K562 (cell line): ENCODE measurements around the gene OSM. TPM values are rescaled to one million over a fixed set of nuclear protein-coding genes. Genes with fewer than 3 reads are reported as not detected.

ENCODE experiments used
- ATAC-seq: fragments of 200-7000 bp; cut with Tn5 transposase; 3 replicates; pipeline ENCODE4 v1.9.1; 2020; ENCODE audit warnings: moderate library complexity
- BruUV-seq: library from RNA; stranded (reverse); fragments of 400-500 nt; replicated peaks from 2 replicates; lab custom pipeline; 2021; lab: Mats Ljungman, UMichigan
- CTCF ChIA-PET: fragments of 300-600 bp; formaldehyde crosslinking; extraction: SDS; loops from one replicate; lab custom pipeline; 2021; ENCODE audit warnings: low intra/inter-chr PET ratio; lab: Yijun Ruan, JAX
- POLR2A ChIA-PET: fragments of 300-600, 350-650 bp; sonication (Branson Sonifier 250); formaldehyde crosslinking; extraction: SDS; loops from one replicate; lab custom pipeline; 2021; ENCODE audit warnings: antibody characterized with exemption, inconsistent platforms; lab: Yijun Ruan, JAX
- DNase-seq, 4 experiments: peaks; one replicate each; pipeline versions ENCODE4 v3.0.0 to v3.0.0-alpha.2; 2011 to 2018; ENCODE audit warnings: low spot score in 3 of 4, mixed read lengths in 3 of 4; ENCODE audit errors: extremely low read depth in 1 of 4
- FAIRE-seq: peaks from 2 replicates; lab custom pipeline; 2011; peaks lifted over from hg19 to GRCh38; lab: Jason Lieb, UNC
- H2AFZ ChIP-seq: 2 replicates; pipeline ENCODE4 v1.6.0; 2011; ENCODE audit warnings: low read depth, low read length, control low read depth, inconsistent platforms
- H3K27ac ChIP-seq: fragments of 200-600 bp; 3 replicates; pipeline ENCODE4 v1.8.0; 2011; ENCODE audit warnings: low read depth, mild to moderate bottlenecking, control low read depth, inconsistent platforms, low read length, moderate library complexity, mixed read lengths; ENCODE audit errors: extremely low read depth
- H3K27me3 ChIP-seq, 2 experiments: fragments of 300-600 bp in 1 of 2; 2 replicates in 1 of 2; 3 replicates in 1 of 2; pipeline versions ENCODE4 v1.6.0 to v1.8.0; 2011; ENCODE audit warnings: inconsistent platforms in 2 of 2, low read length in 2 of 2, mild to moderate bottlenecking in 1 of 2, mixed read lengths in 1 of 2, moderate library complexity in 1 of 2; ENCODE audit not compliant: control insufficient read depth in 2 of 2, insufficient read depth in 2 of 2
- H3K36me3 ChIP-seq: fragments of 300-600 bp; 3 replicates; pipeline ENCODE4 v1.8.0; 2011; ENCODE audit warnings: mild to moderate bottlenecking, low read length, inconsistent platforms; ENCODE audit not compliant: control insufficient read depth, insufficient read depth
- H3K4me1 ChIP-seq, 2 experiments: fragments of 200-600 bp in 1 of 2; replicated peaks in 1 of 2; 2 replicates in 1 of 2; 3 replicates in 1 of 2; pipeline versions ENCODE4 v1.5.1 to v1.8.0; 2011; ENCODE audit warnings: inconsistent platforms in 2 of 2, low read length in 2 of 2, mild to moderate bottlenecking in 1 of 2, mixed read lengths in 1 of 2, moderate library complexity in 1 of 2; ENCODE audit not compliant: control insufficient read depth in 2 of 2, insufficient read depth in 2 of 2
- H3K4me2 ChIP-seq: 2 replicates; pipeline ENCODE4 v1.6.1; 2011; ENCODE audit warnings: low read length, control low read depth, inconsistent platforms, mixed read lengths; ENCODE audit not compliant: insufficient read depth
- H3K4me3 ChIP-seq: fragments of 200-600 bp; sonication (generic), shearing (Covaris generic); 2 replicates; pipeline ENCODE4 v1.5.1; 2016; ENCODE audit warnings: control low read depth, inconsistent platforms
- H3K79me2 ChIP-seq: fragments of 200-600 bp; 3 replicates; pipeline ENCODE4 v1.8.0; 2011; ENCODE audit warnings: low read length, inconsistent platforms; ENCODE audit not compliant: control insufficient read depth, insufficient read depth
- H3K9ac ChIP-seq, 2 experiments: 2 replicates each; pipeline versions ENCODE4 v1.6.0 to v1.6.1; 2011; ENCODE audit warnings: low read depth in 2 of 2, low read length in 2 of 2, control low read depth in 1 of 2, inconsistent platforms in 1 of 2, mild to moderate bottlenecking in 1 of 2, mixed read lengths in 1 of 2; ENCODE audit not compliant: insufficient read depth in 1 of 2
- H3K9me1 ChIP-seq: one replicate; pipeline ENCODE4 v1.6.0; 2011; ENCODE audit warnings: inconsistent platforms, mild to moderate bottlenecking, low read length, moderate library complexity; ENCODE audit not compliant: control insufficient read depth, insufficient read depth
- H3K9me3 ChIP-seq: replicated peaks from 2 replicates; pipeline ENCODE4 v1.5.1; 2011; ENCODE audit warnings: low read depth, low read length, inconsistent platforms; ENCODE audit not compliant: control insufficient read depth, insufficient read depth
- H4K20me1 ChIP-seq: replicated peaks from 2 replicates; pipeline ENCODE4 v1.6.1; 2011; ENCODE audit warnings: low read length, inconsistent platforms, mixed read lengths; ENCODE audit not compliant: control insufficient read depth, insufficient read depth
- ATF6 ChIP-seq: sonication (generic); formaldehyde crosslinking; IDR thresholded peaks from 2 replicates; pipeline ENCODE4 v1.4.0; 2020; ENCODE audit warnings: mild to moderate bottlenecking, missing genetic modification reagents
- BHLHE40 ChIP-seq: IDR thresholded peaks from 2 replicates; pipeline ENCODE4 v1.6.1; 2011; ENCODE audit warnings: low read length, improper control_type of control experiment
- E2F6 ChIP-seq, 2 experiments: IDR thresholded peaks; 2 replicates each; pipeline ENCODE4 v1.6.1; 2011; ENCODE audit warnings: borderline replicate concordance in 1 of 2, control low read depth in 1 of 2, low read depth in 1 of 2, low read length in 1 of 2, mild to moderate bottlenecking in 1 of 2, mixed read lengths in 1 of 2, moderate library complexity in 1 of 2; ENCODE audit not compliant: insufficient read depth in 1 of 2, insufficient read length in 1 of 2, poor library complexity in 1 of 2, severe bottlenecking in 1 of 2; ENCODE audit errors: extremely low read depth in 1 of 2
- GMEB1 ChIP-seq: fragments of 250-450 bp; sonication (Bioruptor Pico); IDR thresholded peaks from 2 replicates; pipeline ENCODE4 v1.4.0; 2020; ENCODE audit warnings: mild to moderate bottlenecking
- HDAC2 ChIP-seq: fragments of 450-650 bp; IDR thresholded peaks from 2 replicates; pipeline ENCODE4 v1.6.1; 2016; ENCODE audit warnings: mild to moderate bottlenecking
- IRF1 ChIP-seq: sonication (generic); formaldehyde crosslinking; IDR thresholded peaks from 2 replicates; pipeline ENCODE4 v1.8.0; 2022; ENCODE audit warnings: missing genetic modification reagents, mild to moderate bottlenecking, borderline replicate concordance
- JUNB ChIP-seq: fragments of 450-650 bp; formaldehyde crosslinking; conservative IDR thresholded peaks from 2 replicates; pipeline ENCODE4 v1.4.0; 2020; ENCODE audit warnings: mild to moderate bottlenecking
- MCM2 ChIP-seq: fragments of 450-650 bp; IDR thresholded peaks from 2 replicates; pipeline ENCODE4 v1.6.1; 2017; ENCODE audit warnings: low read depth, mild to moderate bottlenecking
- MCM7 ChIP-seq, 2 experiments: fragments of 450-650 bp; IDR thresholded peaks; 2 replicates each; pipeline ENCODE4 v1.6.1; 2016 to 2018
- SNRNP70 ChIP-seq: fragments of 200-400 bp; formaldehyde crosslinking; optimal IDR thresholded peaks from 2 replicates; pipeline ENCODE3; 2017; ENCODE audit warnings: low read depth, low read length
- SP2 ChIP-seq: IDR thresholded peaks from 2 replicates; pipeline ENCODE4 v1.6.1; 2011; ENCODE audit warnings: mild to moderate bottlenecking, low read depth, low read length, moderate library complexity; ENCODE audit not compliant: poor library complexity, severe bottlenecking; ENCODE audit errors: extremely low read depth
- SRSF1 ChIP-seq: fragments of 200-400 bp; formaldehyde crosslinking; IDR thresholded peaks from 2 replicates; pipeline ENCODE4 v1.6.1; 2017; ENCODE audit warnings: mild to moderate bottlenecking, low read depth, low read length, moderate library complexity
- STAG1 ChIP-seq: sonication (generic); formaldehyde crosslinking; IDR thresholded peaks from 2 replicates; pipeline ENCODE4 v1.5.0; 2020; ENCODE audit warnings: missing genetic modification reagents, borderline replicate concordance
- TCF3 ChIP-seq: sonication (generic); formaldehyde crosslinking; IDR thresholded peaks from 2 replicates; pipeline ENCODE4 v1.4.0; 2020; ENCODE audit warnings: mild to moderate bottlenecking, missing genetic modification reagents
- ZNF133 ChIP-seq: fragments of 250-450 bp; sonication (Bioruptor Pico); IDR thresholded peaks from 2 replicates; pipeline ENCODE4 v1.4.0; 2020; ENCODE audit warnings: mild to moderate bottlenecking
- ZNF143 ChIP-seq: sonication (generic); formaldehyde crosslinking; IDR thresholded peaks from 2 replicates; pipeline ENCODE4 v1.9.0; 2022; ENCODE audit warnings: mild to moderate bottlenecking, missing genetic modification reagents
- ZNF511 ChIP-seq: sonication (generic); formaldehyde crosslinking; IDR thresholded peaks from 2 replicates; pipeline ENCODE4 v1.8.0; 2022; ENCODE audit warnings: mild to moderate bottlenecking, missing genetic modification reagents
- in situ Hi-C: fragments of 300-500 bp; cut with MboI; formaldehyde crosslinking; loops from 4 replicates; pipeline ENCODE4 v1.15.0; 2018; ENCODE audit warnings: inconsistent platforms, mixed read lengths
- intact Hi-C: fragments of 100-400 bp; cut with micrococcal nuclease; formaldehyde crosslinking; loops from 2 replicates; pipeline ENCODE4 v1.14.2; 2022
- polyA plus RNA-seq, 8 experiments: library from polyadenylated mRNA; depleted of rRNA in 4 of 8; stranded (reverse) in 5 of 8; unstranded in 3 of 8; fragments of >200 nt; fragmentation: Nextera tagmentation in 2 of 8; fragmentation: Illumina TruSeq in 1 of 8; extraction: Ambion mirVana in 2 of 8; extraction: Trizol in 1 of 8; gene quantifications; 2 replicates each; pipeline versions ENCODE4 v1.2.1 to v1.2.3, GENCODE V29; 2011 to 2014; ENCODE audit warnings: inconsistent platforms in 1 of 8, missing spikeins in 1 of 8
- total RNA-seq, 7 experiments: library from RNA; depleted of rRNA in 6 of 7; stranded (reverse); fragments of >200 nt in 6 of 7; fragmentation: Illumina TruSeq in 2 of 7; extraction: Trizol in 2 of 7; gene quantifications; 2 replicates each; pipeline versions ENCODE4 v1.2.1 to v1.2.3, GENCODE V29; 2011 to 2021; ENCODE audit warnings: low replicate concordance in 1 of 7

The OSM gene
- total and polyA plus RNA-seq, 9 of the 15 experiments (the other 6 are each of a cell fraction or from before 2014, with no cell fraction given) = 0.22 TPM; not detected in 8

GRCh38 chr22:30219668-30220278 is 46.9 kb downstream of the OSM start:
- Histone ChIP-seq H3K27me3 (peaks cover 0 to 30% of the 10 kb centered on the region in 2 experiments; a peak in 2 of 5 replicates), H3K27ac (no peak overlapping the region), H3K4me2 (no peak overlapping the region), H3K9ac (no peak overlapping the region), H3K36me3 (no peaks in the 10 kb centered on the region), H4K20me1 (0 out of 2 replicates have a peak, but pooled peaks cover 3% of the 10 kb centered on the region), H3K4me3 (no peak overlapping the region), H3K9me1 (no peaks in the 10 kb centered on the region), H3K79me2 (no peaks in the 10 kb centered on the region), H2AFZ (no peak overlapping the region), H3K9me3 (no peaks in the 10 kb centered on the region), H3K4me1 (peaks cover 21 to 44% of the 10 kb centered on the region in 2 experiments; a peak in 4 of 5 replicates)
- BruUV-seq = no TSS peak
- DNase-seq (no peak), FAIRE-seq (no peak), ATAC-seq (no peak)
- intact Hi-C loops = loop anchor here (5.0 kb wide), 1 partner anchor 37 kb away; no protein-coding TSS in a partner anchor
- POLR2A ChIA-PET = interaction anchor here (1.5 kb wide), 1 partner anchor 30 kb away, joined by 4 read pairs; no protein-coding TSS in a partner anchor
- CTCF ChIA-PET = no interaction called here
- in situ Hi-C loops = no loop called here
- TF ChIP-seq SNRNP70 (no peak), SRSF1 (no peak), MCM2 (no peak), E2F6 (IDR thresholded peaks at IDR 0.05; ENCODE audit: borderline replicate concordance in 1 of 2, extremely low read depth in 1 of 2, insufficient read depth in 1 of 2, insufficient read length in 1 of 2, low read depth in 1 of 2, low read length in 1 of 2, poor library complexity in 1 of 2, severe bottlenecking in 1 of 2) (no peak), TCF3 (CRISPR knock-in tag) (no peak), ZNF143 (no peak), IRF1 (CRISPR knock-in tag) (no peak), ATF6 (CRISPR knock-in tag) (no peak), GMEB1 (CRISPR knock-in tag) (no peak), ZNF511 (no peak), HDAC2 (no peak), JUNB (CRISPR knock-in tag) (no peak), BHLHE40 (no peak), STAG1 (CRISPR knock-in tag) (no peak), ZNF133 (no peak), MCM7 (IDR thresholded peaks at IDR 0.05) (no peak), SP2 (no peak)
